ENCODE measurements around the gene FAM120B. TPM values are rescaled to one million over a fixed set of nuclear protein-coding genes. Genes with fewer than 3 reads are reported as not detected.
A peak's percentile ranks its signal among the peaks of the same experiment; 100 is the strongest.

FAM120B gene
- total RNA-seq, 1 donor from 2014 or later, result 33.7 TPM

- TF ChIP-seq CTCF (conservative IDR thresholded peaks at IDR 0.05), result no peak
- H3K4me3 Mint-ChIP-seq, result no peak overlapping the region
- H3K27ac Mint-ChIP-seq (ENCODE audit: unreplicated experiment), result no peak overlapping the region
Observed at GRCh38 chr6:170434117-170434820, 127.7 kb downstream of the FAM120B start.

DNA sequence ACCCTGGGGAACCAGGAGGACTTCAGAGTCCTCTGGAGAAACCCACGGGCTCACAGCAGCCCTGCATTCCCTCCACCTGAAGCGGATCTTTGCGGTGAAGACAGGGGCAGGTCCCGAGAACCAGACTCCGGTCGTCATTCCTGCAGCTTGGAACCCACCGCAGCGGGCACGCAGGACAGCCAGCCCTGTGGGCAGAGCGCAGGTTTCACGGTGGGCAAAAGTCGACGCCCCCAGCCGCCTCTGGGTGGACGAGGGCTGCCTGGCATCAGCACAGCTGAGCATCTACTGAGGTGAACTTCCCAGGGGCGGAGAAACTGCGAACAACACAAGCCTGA lies 128.2 kb downstream of the FAM120B start:
- no peaks in the 10 kb centered on the region for H3K27me3 Mint-ChIP-seq (ENCODE audit: low read depth)
- TF ChIP-seq CTCF (conservative IDR thresholded peaks at IDR 0.05), result no peak
- peaks cover 4% of the 10 kb centered on the region for H3K36me3 Mint-ChIP-seq (ENCODE audit: low read depth)
- no peak overlapping the region for H3K4me3 Mint-ChIP-seq
- DNase-seq (ENCODE audit: low read depth, low spot score), result no peak
- peaks cover 4% of the 10 kb centered on the region for H3K9me3 Mint-ChIP-seq
- H3K4me1 Mint-ChIP-seq, result peaks cover 17% of the 10 kb centered on the region
- H3K27ac Mint-ChIP-seq (ENCODE audit: unreplicated experiment), result no peak overlapping the region

More at GRCh38 chr6:170434117-170434820, 127.7 kb downstream of the FAM120B start:
- Mint-ChIP-seq H3K36me3 (ENCODE audit: low read depth) (peaks cover 4% of the 10 kb centered on the region), H3K4me1 (peaks cover 16% of the 10 kb centered on the region), H3K27me3 (ENCODE audit: low read depth) (no peaks in the 10 kb centered on the region), H3K9me3 (peaks cover 4% of the 10 kb centered on the region)
- no peak for DNase-seq (ENCODE audit: low read depth, low spot score)

GRCh38 chr6:170435766-170436165 lies 129.2 kb downstream of the FAM120B start:
- Mint-ChIP-seq H3K4me3 (no peak overlapping the region), H3K9me3 (peaks cover 4% of the 10 kb centered on the region), H3K36me3 (ENCODE audit: low read depth) (peaks cover 4% of the 10 kb centered on the region), H3K27ac (ENCODE audit: unreplicated experiment) (no peak overlapping the region), H3K4me1 (peaks cover 27% of the 10 kb centered on the region), H3K27me3 (ENCODE audit: low read depth) (no peaks in the 10 kb centered on the region)
- TF ChIP-seq CTCF (conservative IDR thresholded peaks at IDR 0.05), result no peak
- DNase-seq (ENCODE audit: low read depth, low spot score), result no peak

- Mint-ChIP-seq H3K9me3 (peaks cover 4% of the 10 kb centered on the region), H3K4me3 (no peak overlapping the region), H3K4me1 (peaks cover 32% of the 10 kb centered on the region), H3K27me3 (ENCODE audit: low read depth) (no peaks in the 10 kb centered on the region), H3K27ac (ENCODE audit: unreplicated experiment) (no peak overlapping the region), H3K36me3 (ENCODE audit: low read depth) (peaks cover 4% of the 10 kb centered on the region)
- no peak for TF ChIP-seq CTCF (conservative IDR thresholded peaks at IDR 0.05)
- no peak for DNase-seq (ENCODE audit: low read depth, low spot score)
Observed at GRCh38 chr6:170436209-170436809, 129.8 kb downstream of the FAM120B start.

GRCh38 chr6:170437719-170438401 lies 131.3 kb downstream of the FAM120B start:
- Mint-ChIP-seq H3K36me3 (ENCODE audit: low read depth) (peaks cover 4% of the 10 kb centered on the region), H3K4me3 (peak overlapping the region; percentile 71), H3K27me3 (ENCODE audit: low read depth) (no peaks in the 10 kb centered on the region), H3K27ac (ENCODE audit: unreplicated experiment) (peak overlapping the region; percentile 89), H3K9me3 (peaks cover 4% of the 10 kb centered on the region), H3K4me1 (peaks cover 39% of the 10 kb centered on the region)
- DNase-seq (ENCODE audit: low read depth, low spot score), result no peak
- TF ChIP-seq CTCF (conservative IDR thresholded peaks at IDR 0.05), result no peak

Data from neural crest cell (in vitro differentiated cells).